ENCODE data around the gene GABRG3. TPM values are rescaled to one million over a fixed set of nuclear protein-coding genes. Genes with fewer than 3 reads are reported as not detected.

The GABRG3 gene
- polyA plus RNA-seq, 1 experiment = not detected

DNA sequence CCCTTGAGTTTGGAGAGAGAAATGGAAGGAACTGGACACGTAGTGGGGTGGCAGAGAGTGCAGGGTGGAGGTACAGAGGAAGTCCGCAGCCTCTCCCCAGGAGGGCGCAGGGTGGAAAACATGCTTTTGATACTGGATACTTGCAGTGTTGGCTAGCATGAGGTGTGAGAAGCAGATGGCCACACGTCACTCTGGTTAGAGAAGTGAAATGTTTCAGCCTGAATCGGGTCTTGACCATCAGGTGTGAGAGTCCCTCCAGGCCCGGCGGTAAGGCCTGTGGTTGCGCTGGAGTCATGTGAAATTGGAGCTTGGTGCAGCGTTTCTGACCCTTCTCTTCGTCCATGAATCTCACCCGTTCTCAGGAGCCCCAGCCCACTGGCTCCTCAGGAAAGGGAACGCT is 93.1 kb downstream of the GABRG3 start:
- CTCF ChIA-PET = no interaction called here
- POLR2A ChIA-PET = no interaction called here
- DNase-seq (ENCODE audit: low read depth, low spot score) = no peak
- TF ChIP-seq, protein P1, sequence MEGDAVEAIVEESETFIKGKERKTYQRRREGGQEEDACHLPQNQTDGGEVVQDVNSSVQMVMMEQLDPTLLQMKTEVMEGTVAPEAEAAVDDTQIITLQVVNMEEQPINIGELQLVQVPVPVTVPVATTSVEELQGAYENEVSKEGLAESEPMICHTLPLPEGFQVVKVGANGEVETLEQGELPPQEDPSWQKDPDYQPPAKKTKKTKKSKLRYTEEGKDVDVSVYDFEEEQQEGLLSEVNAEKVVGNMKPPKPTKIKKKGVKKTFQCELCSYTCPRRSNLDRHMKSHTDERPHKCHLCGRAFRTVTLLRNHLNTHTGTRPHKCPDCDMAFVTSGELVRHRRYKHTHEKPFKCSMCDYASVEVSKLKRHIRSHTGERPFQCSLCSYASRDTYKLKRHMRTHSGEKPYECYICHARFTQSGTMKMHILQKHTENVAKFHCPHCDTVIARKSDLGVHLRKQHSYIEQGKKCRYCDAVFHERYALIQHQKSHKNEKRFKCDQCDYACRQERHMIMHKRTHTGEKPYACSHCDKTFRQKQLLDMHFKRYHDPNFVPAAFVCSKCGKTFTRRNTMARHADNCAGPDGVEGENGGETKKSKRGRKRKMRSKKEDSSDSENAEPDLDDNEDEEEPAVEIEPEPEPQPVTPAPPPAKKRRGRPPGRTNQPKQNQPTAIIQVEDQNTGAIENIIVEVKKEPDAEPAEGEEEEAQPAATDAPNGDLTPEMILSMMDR (IDR thresholded peaks at IDR 0.05; ENCODE audit: low read depth, low read length) = no peak
- peaks cover 28% of the 10 kb centered on the region for H3K9me3 ChIP-seq (ENCODE audit: control insufficient read depth, insufficient read depth, low read length)
- H3K27ac ChIP-seq (ENCODE audit: low read depth, low read length) = no peak overlapping the region
- no peaks in the 10 kb centered on the region for H3K27me3 ChIP-seq (ENCODE audit: control insufficient read depth, insufficient read depth, low read length)
- H3K4me3 ChIP-seq (ENCODE audit: low read depth, low read length) = no peak overlapping the region

DNA sequence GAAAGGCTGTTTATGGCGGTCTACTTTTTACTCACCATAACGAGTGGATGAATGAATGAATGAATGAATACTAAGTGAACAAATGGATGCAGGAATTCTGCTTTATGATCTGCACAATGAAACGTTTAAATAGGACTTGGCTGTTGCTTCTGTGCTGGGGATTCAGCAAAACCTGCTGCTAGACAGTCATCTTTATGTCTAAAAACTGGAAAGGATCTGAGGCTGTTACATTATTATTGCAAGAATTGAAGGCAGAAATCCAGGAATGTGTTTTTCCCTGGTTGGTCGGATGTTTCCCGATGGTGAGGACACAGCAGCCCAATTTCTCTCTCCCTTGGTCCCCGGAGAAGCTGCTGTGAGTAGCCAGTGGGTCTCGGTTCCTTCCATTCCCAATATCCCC is 94.2 kb downstream of the GABRG3 start:
- no peak for DNase-seq (ENCODE audit: low read depth, low spot score)
- H3K9me3 ChIP-seq (ENCODE audit: control insufficient read depth, insufficient read depth, low read length) = peaks cover 29% of the 10 kb centered on the region
- H3K27ac ChIP-seq (ENCODE audit: low read depth, low read length) = no peak overlapping the region
- ChIA-PET CTCF (no interaction called here), POLR2A (no interaction called here)
- no peaks in the 10 kb centered on the region for H3K27me3 ChIP-seq (ENCODE audit: control insufficient read depth, insufficient read depth, low read length)
- no peak overlapping the region for H3K4me3 ChIP-seq (ENCODE audit: low read depth, low read length)
- TF ChIP-seq, protein P1 (IDR thresholded peaks at IDR 0.05; ENCODE audit: low read depth, low read length) = no peak

DNA sequence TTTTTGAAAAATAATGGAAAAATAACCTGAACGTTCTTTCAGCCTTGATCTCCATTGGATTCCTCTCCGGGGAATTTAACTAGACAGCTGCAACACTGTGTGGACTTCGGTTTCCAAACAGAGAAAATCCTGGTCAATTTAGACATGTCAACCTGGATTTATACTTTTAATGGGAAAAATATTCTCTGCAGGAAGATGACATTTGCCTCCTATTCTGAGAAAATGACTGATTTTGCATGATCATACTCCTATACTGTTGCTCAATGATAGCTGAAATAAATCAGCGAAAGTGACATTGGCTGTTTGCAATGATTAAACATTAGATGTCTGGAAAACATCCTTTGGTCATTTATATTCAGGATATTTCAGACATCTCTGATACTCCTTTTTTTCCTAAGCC is 94.8 kb downstream of the GABRG3 start:
- ChIA-PET CTCF (no interaction called here), POLR2A (no interaction called here)
- no peaks in the 10 kb centered on the region for H3K27me3 ChIP-seq (ENCODE audit: control insufficient read depth, insufficient read depth, low read length)
- H3K4me3 ChIP-seq (ENCODE audit: low read depth, low read length) = no peak overlapping the region
- TF ChIP-seq, protein P1 (IDR thresholded peaks at IDR 0.05; ENCODE audit: low read depth, low read length) = no peak
- no peak overlapping the region for H3K27ac ChIP-seq (ENCODE audit: low read depth, low read length)
- DNase-seq (ENCODE audit: low read depth, low spot score) = no peak
- H3K9me3 ChIP-seq (ENCODE audit: control insufficient read depth, insufficient read depth, low read length) = peaks cover 32% of the 10 kb centered on the region

DNA sequence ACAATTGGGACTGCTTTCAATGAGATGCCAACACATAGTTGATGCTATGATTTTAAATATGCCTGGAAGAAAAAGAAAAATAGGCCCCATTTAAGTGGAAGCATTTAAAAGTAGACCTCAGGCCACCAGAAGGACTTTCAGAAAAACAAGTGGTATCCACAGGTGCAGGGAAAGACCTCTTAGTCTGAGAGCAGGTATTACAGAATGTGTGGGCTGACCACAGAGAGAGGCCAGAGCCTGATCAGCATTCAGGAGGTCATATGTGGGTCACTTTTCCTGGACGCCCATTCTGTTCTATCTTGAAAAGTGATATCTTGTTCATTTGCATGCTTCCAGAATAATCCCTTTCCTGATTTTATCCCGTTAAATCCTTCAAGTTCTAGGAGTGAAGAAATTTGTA is 95.5 kb downstream of the GABRG3 start:
- no peak overlapping the region for H3K4me3 ChIP-seq (ENCODE audit: low read depth, low read length)
- H3K27me3 ChIP-seq (ENCODE audit: control insufficient read depth, insufficient read depth, low read length) = no peaks in the 10 kb centered on the region
- ChIA-PET CTCF (no interaction called here), POLR2A (no interaction called here)
- TF ChIP-seq, protein P1 (IDR thresholded peaks at IDR 0.05; ENCODE audit: low read depth, low read length) = no peak
- no peak for DNase-seq (ENCODE audit: low read depth, low spot score)
- no peak overlapping the region for H3K27ac ChIP-seq (ENCODE audit: low read depth, low read length)
- peaks cover 39% of the 10 kb centered on the region for H3K9me3 ChIP-seq (ENCODE audit: control insufficient read depth, insufficient read depth, low read length)

DNA sequence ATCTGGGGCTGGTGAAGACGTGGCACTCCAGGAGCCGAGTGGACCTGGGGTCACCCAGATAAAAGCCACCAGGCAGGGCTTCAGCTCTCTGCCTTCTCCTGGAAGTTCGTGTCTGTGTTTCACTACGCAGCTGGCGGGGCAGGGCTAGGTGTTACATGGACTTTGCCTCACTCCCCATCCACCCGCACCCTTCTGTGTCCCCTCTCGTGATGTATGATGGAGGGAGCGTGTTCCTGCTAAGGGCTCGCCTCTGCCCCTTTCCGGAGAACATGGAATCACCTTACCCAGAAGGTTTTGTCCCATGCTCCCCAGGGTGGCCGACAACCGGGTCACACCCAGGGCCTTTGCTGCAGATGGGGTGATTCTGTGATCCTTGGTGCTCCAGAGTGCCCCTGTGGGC is 96.2 kb downstream of the GABRG3 start:
- CTCF ChIA-PET = no interaction called here
- Histone ChIP-seq H3K27me3 (ENCODE audit: control insufficient read depth, insufficient read depth, low read length) (no peaks in the 10 kb centered on the region), H3K27ac (ENCODE audit: low read depth, low read length) (no peak overlapping the region), H3K9me3 (ENCODE audit: control insufficient read depth, insufficient read depth, low read length) (peaks cover 40% of the 10 kb centered on the region), H3K4me3 (ENCODE audit: low read depth, low read length) (no peak overlapping the region)
- POLR2A ChIA-PET = no interaction called here
- no peak for DNase-seq (ENCODE audit: low read depth, low spot score)
- TF ChIP-seq, protein P1 (IDR thresholded peaks at IDR 0.05; ENCODE audit: low read depth, low read length) = no peak

All from AG04450 (cell line).